SK-N-SH (cell line): Measurements from ENCODE around the gene VPS8.

ENCODE experiments used
- CTCF ChIP-seq: fragments of 200-600 bp; sonication (generic); IDR thresholded peaks from 2 replicates; pipeline ENCODE4 v1.6.1; 2017; ENCODE audit warnings: antibody characterized with exemption, mild to moderate bottlenecking, moderate library complexity
- ELF1 ChIP-seq: IDR thresholded peaks from 2 replicates; pipeline ENCODE4 v1.4.0; 2012
- JUND ChIP-seq: IDR thresholded peaks from 2 replicates; pipeline ENCODE4 v1.4.0; 2012
- MEF2A ChIP-seq: IDR thresholded peaks from 2 replicates; pipeline ENCODE4 v1.4.0; 2012; ENCODE audit warnings: low read depth, borderline replicate concordance
- NFIC ChIP-seq: IDR thresholded peaks from 2 replicates; pipeline ENCODE4 v1.4.0; 2012; ENCODE audit warnings: borderline replicate concordance
- RXRA ChIP-seq: IDR thresholded peaks from 2 replicates; pipeline ENCODE4 v1.4.0; 2012; ENCODE audit warnings: low read depth, mild to moderate bottlenecking, borderline replicate concordance
- SMC3 ChIP-seq: IDR thresholded peaks from 2 replicates; pipeline ENCODE4 v1.6.1; 2012; ENCODE audit warnings: low read depth, low read length, improper control_type of control experiment
- TAF1 ChIP-seq: IDR thresholded peaks from 2 replicates; pipeline ENCODE4 v1.6.1; 2012; ENCODE audit warnings: low read depth, mild to moderate bottlenecking, low read length, moderate library complexity, borderline replicate concordance

GRCh38 chr3:185046164-185046515 lies 234.2 kb downstream of the VPS8 start:
- TF ChIP-seq TAF1 = no peak
- TF ChIP-seq CTCF = no peak
- TF ChIP-seq ELF1 = no peak
- no peak for TF ChIP-seq SMC3
- TF ChIP-seq MEF2A = no peak
- no peak for TF ChIP-seq JUND
- no peak for TF ChIP-seq RXRA
- TF ChIP-seq NFIC = no peak
